ENCODE measurements around the gene TBC1D2B. TPM values are rescaled to one million over a fixed set of nuclear protein-coding genes. Genes with fewer than 3 reads are reported as not detected.

Gene TBC1D2B
- polyA plus RNA-seq, 1 donor (not counting 4 experiments of a cell fraction or from before 2014, with no cell fraction given): 27.0 TPM

- no peaks in the 10 kb centered on the region for H3K9me3 ChIP-seq (ENCODE audit: control insufficient read depth, low read depth, low read length)
- no peak overlapping the region for H3K9ac ChIP-seq (ENCODE audit: control insufficient read depth, extremely low read depth, insufficient read depth, low read length)
- no peak for FAIRE-seq
- peaks cover 11 to 12% of the 10 kb centered on the region in 2 experiments for H3K36me3 ChIP-seq (ENCODE audit: control insufficient read depth in 2 of 2, extremely low read depth in 1 of 2, insufficient read depth in 2 of 2, low read length in 2 of 2)
- H4K20me1 ChIP-seq (ENCODE audit: control insufficient read depth, extremely low read depth, insufficient read depth, low read length): no peaks in the 10 kb centered on the region
- H3K27me3 ChIP-seq (ENCODE audit: control insufficient read depth, extremely low read depth, insufficient read depth, low read length): no peaks in the 10 kb centered on the region
- dilution Hi-C loops (cut with MboI; ENCODE audit: extremely low pct_ligation_motif_present, low sequenced_read_pairs): no loop called here
- no peak overlapping the region for H3K4me2 ChIP-seq (ENCODE audit: control insufficient read depth, extremely low read depth, insufficient read depth, low read depth, low read length)
- H2AFZ ChIP-seq (ENCODE audit: control insufficient read depth, low read length): no peak overlapping the region
- no peak overlapping the region for H3K27ac ChIP-seq (ENCODE audit: control insufficient read depth, insufficient read depth, low read length)
- TF ChIP-seq EZH2 (IDR thresholded peaks at IDR 0.05; ENCODE audit: low read length) (no peak), CTCF (optimal IDR thresholded peaks at IDR 0.05 in 1 of 3, IDR thresholded peaks at IDR 0.05 in 1 of 3, conservative IDR thresholded peaks at IDR 0.05 in 1 of 3; ENCODE audit: extremely low read depth in 1 of 3, insufficient read depth in 2 of 3, low read length in 3 of 3) (no peak)
- H3K9me1 ChIP-seq (ENCODE audit: control insufficient read depth, extremely low read depth, insufficient read depth, low read length): no peaks in the 10 kb centered on the region
- peaks cover 9% of the 10 kb centered on the region for H3K4me1 ChIP-seq (ENCODE audit: control insufficient read depth, extremely low read depth, insufficient read depth, low read length)
- H3K79me2 ChIP-seq (ENCODE audit: control insufficient read depth, insufficient read depth, low read length): no peaks in the 10 kb centered on the region
- H3K4me3 ChIP-seq (ENCODE audit: control insufficient read depth in 2 of 3, extremely low read depth in 1 of 3, insufficient read depth in 2 of 3, low read depth in 1 of 3, low read length in 3 of 3): no peak overlapping the region
- no peak for DNase-seq (ENCODE audit: low read depth, low spot score)
These were observed 54.3 kb downstream of the TBC1D2B start for GRCh38 chr15:78023081-78023665.

DNA sequence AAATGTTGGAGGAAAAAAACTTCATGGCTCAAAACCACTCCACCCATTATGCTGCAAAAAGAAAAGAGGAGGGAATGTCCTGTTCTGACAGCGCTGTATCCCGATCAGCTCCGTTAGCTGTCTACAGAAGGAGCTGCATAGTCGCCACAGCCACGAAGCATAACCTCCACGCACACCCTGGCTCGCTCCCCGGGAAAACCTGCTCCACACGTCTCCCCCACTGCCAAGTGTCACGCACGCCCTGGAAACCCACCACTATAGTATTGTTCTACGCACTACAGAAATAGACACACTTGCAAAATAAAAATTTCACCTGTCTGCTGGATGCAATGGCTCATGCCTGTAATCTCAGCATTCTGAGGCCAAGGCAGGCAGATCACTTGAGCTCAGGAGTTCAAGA, 55.8 kb downstream of the TBC1D2B start:
- no peaks in the 10 kb centered on the region for H3K9me3 ChIP-seq (ENCODE audit: control insufficient read depth, low read depth, low read length)
- no peaks in the 10 kb centered on the region for H3K27me3 ChIP-seq (ENCODE audit: control insufficient read depth, extremely low read depth, insufficient read depth, low read length)
- H3K9me1 ChIP-seq (ENCODE audit: control insufficient read depth, extremely low read depth, insufficient read depth, low read length): no peaks in the 10 kb centered on the region
- no peak overlapping the region for H3K4me2 ChIP-seq (ENCODE audit: control insufficient read depth, extremely low read depth, insufficient read depth, low read depth, low read length)
- TF ChIP-seq EZH2 (IDR thresholded peaks at IDR 0.05; ENCODE audit: low read length) (no peak), CTCF (optimal IDR thresholded peaks at IDR 0.05 in 1 of 3, IDR thresholded peaks at IDR 0.05 in 1 of 3, conservative IDR thresholded peaks at IDR 0.05 in 1 of 3; ENCODE audit: extremely low read depth in 1 of 3, insufficient read depth in 2 of 3, low read length in 3 of 3) (no peak)
- no peak overlapping the region for H2AFZ ChIP-seq (ENCODE audit: control insufficient read depth, low read length)
- no peak for DNase-seq (ENCODE audit: low read depth, low spot score)
- H3K4me3 ChIP-seq (ENCODE audit: control insufficient read depth in 2 of 3, extremely low read depth in 1 of 3, insufficient read depth in 2 of 3, low read depth in 1 of 3, low read length in 3 of 3): no peak overlapping the region
- H4K20me1 ChIP-seq (ENCODE audit: control insufficient read depth, extremely low read depth, insufficient read depth, low read length): no peaks in the 10 kb centered on the region
- H3K4me1 ChIP-seq (ENCODE audit: control insufficient read depth, extremely low read depth, insufficient read depth, low read length): peaks cover 9% of the 10 kb centered on the region
- dilution Hi-C loops (cut with MboI; ENCODE audit: extremely low pct_ligation_motif_present, low sequenced_read_pairs): no loop called here
- peaks cover 4 to 12% of the 10 kb centered on the region in 2 experiments for H3K36me3 ChIP-seq (ENCODE audit: control insufficient read depth in 2 of 2, extremely low read depth in 1 of 2, insufficient read depth in 2 of 2, low read length in 2 of 2)
- FAIRE-seq: no peak
- no peak overlapping the region for H3K9ac ChIP-seq (ENCODE audit: control insufficient read depth, extremely low read depth, insufficient read depth, low read length)
- no peaks in the 10 kb centered on the region for H3K79me2 ChIP-seq (ENCODE audit: control insufficient read depth, insufficient read depth, low read length)
- no peak overlapping the region for H3K27ac ChIP-seq (ENCODE audit: control insufficient read depth, insufficient read depth, low read length)

Measured in keratinocyte (primary cell).